ENCODE data around the gene MKLN1.

DNA sequence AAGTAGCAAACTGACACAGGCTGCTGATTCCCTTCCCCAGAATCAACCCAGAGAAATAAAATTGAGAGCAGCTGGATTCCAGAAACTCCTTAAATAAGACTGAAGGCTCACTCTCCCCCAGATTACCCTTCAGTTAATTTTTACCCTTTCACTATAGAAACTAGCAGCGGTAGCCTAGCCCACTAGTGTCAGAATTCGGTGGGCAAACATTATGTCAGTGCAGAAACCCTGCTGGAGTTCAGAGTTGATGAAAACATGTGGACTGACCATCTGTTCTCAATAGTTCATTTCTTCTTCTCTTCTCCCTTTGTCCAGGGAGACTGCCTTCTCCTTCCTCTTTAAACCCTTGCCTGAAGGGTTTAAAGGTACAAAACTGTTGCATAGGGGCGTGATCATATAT is 128.7 kb downstream of the MKLN1 start:
- TF ChIP-seq, protein P1, sequence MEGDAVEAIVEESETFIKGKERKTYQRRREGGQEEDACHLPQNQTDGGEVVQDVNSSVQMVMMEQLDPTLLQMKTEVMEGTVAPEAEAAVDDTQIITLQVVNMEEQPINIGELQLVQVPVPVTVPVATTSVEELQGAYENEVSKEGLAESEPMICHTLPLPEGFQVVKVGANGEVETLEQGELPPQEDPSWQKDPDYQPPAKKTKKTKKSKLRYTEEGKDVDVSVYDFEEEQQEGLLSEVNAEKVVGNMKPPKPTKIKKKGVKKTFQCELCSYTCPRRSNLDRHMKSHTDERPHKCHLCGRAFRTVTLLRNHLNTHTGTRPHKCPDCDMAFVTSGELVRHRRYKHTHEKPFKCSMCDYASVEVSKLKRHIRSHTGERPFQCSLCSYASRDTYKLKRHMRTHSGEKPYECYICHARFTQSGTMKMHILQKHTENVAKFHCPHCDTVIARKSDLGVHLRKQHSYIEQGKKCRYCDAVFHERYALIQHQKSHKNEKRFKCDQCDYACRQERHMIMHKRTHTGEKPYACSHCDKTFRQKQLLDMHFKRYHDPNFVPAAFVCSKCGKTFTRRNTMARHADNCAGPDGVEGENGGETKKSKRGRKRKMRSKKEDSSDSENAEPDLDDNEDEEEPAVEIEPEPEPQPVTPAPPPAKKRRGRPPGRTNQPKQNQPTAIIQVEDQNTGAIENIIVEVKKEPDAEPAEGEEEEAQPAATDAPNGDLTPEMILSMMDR (IDR thresholded peaks at IDR 0.05), result no peak
- no peak for TF ChIP-seq POLR2A (IDR thresholded peaks at IDR 0.05)
